DND-41 (cell line): Measurements from ENCODE around the gene AGAP2.
A peak's percentile ranks its signal among the peaks of the same experiment; 100 is the strongest.

Experiments used
- ATAC-seq: fragments of 200-7000 bp; cut with Tn5 transposase; 3 replicates; pipeline ENCODE4 v1.9.1; 2021; ENCODE audit warnings: low read depth; ENCODE audit not compliant: insufficient read depth
- DNase-seq: peaks from one replicate; pipeline ENCODE4 v3.0.0-alpha.2; 2020
- H2AFZ ChIP-seq: 2 replicates; pipeline ENCODE4 v1.6.0; 2012; ENCODE audit warnings: low read depth, low read length
- H3K27ac ChIP-seq: 2 replicates; pipeline ENCODE4 v1.5.1; 2012; ENCODE audit warnings: low read length, inconsistent platforms
- H3K27me3 ChIP-seq: fragments of 200-600 bp; sonication (generic); 2 replicates; pipeline ENCODE4 v1.6.0; 2012; ENCODE audit warnings: low read length, mild to moderate bottlenecking, inconsistent platforms; ENCODE audit not compliant: insufficient read depth, poor library complexity
- H3K36me3 ChIP-seq: 2 replicates; pipeline ENCODE4 v1.5.1; 2012; ENCODE audit warnings: low read length, inconsistent platforms; ENCODE audit not compliant: insufficient read depth
- H3K4me1 ChIP-seq: 2 replicates; pipeline ENCODE4 v1.5.1; 2012; ENCODE audit warnings: mild to moderate bottlenecking, low read length; ENCODE audit not compliant: insufficient read depth
- H3K4me2 ChIP-seq: 2 replicates; pipeline ENCODE4 v1.6.0; 2012; ENCODE audit warnings: mild to moderate bottlenecking, moderate library complexity, low read length, inconsistent platforms; ENCODE audit not compliant: insufficient read depth
- H3K4me3 ChIP-seq, 2 experiments: fragments of 200-600 bp in 1 of 2; shearing (Covaris generic) in 1 of 2; 2 replicates each; pipeline ENCODE4 v1.5.1; 2012 to 2016; ENCODE audit warnings: inconsistent platforms in 2 of 2, low read length in 2 of 2, mild to moderate bottlenecking in 2 of 2, low read depth in 1 of 2, moderate library complexity in 1 of 2
- H3K79me2 ChIP-seq: 2 replicates; pipeline ENCODE4 v1.6.0; 2012; ENCODE audit warnings: low read length, inconsistent platforms; ENCODE audit not compliant: insufficient read depth
- H3K9ac ChIP-seq: 2 replicates; pipeline ENCODE4 v1.6.0; 2012; ENCODE audit warnings: low read depth, mild to moderate bottlenecking, inconsistent platforms, low read length, moderate library complexity
- H3K9me3 ChIP-seq: 2 replicates; pipeline ENCODE4 v1.5.1; 2012; ENCODE audit warnings: low read length, moderate library complexity, mild to moderate bottlenecking, inconsistent platforms; ENCODE audit not compliant: insufficient read depth, severe bottlenecking
- H4K20me1 ChIP-seq: 2 replicates; pipeline ENCODE4 v1.6.0; 2012; ENCODE audit warnings: low read length; ENCODE audit not compliant: insufficient read depth
- CTCF ChIP-seq: IDR thresholded peaks from 2 replicates; pipeline ENCODE4 v1.5.1; 2012; ENCODE audit warnings: borderline replicate concordance, low read length, moderate library complexity, mild to moderate bottlenecking; ENCODE audit not compliant: poor library complexity, severe bottlenecking; ENCODE audit errors: extremely low read depth
- EZH2 ChIP-seq: IDR thresholded peaks from 3 replicates; pipeline ENCODE4 v1.6.1; 2012; ENCODE audit warnings: borderline replicate concordance, low read depth, mild to moderate bottlenecking, moderate library complexity, low read length, inconsistent platforms; ENCODE audit not compliant: severe bottlenecking

The AGAP2 gene

GRCh38 chr12:57746025-57746424 lies 7.5 kb upstream of the AGAP2 start:
- no peaks in the 10 kb centered on the region for H3K27me3 ChIP-seq
- TF ChIP-seq EZH2, result no peak
- TF ChIP-seq CTCF, result no peak
- no peak overlapping the region for H2AFZ ChIP-seq
- peaks cover 14% of the 10 kb centered on the region; the same call in 1 of the 2 replicates for H4K20me1 ChIP-seq
- H3K9me3 ChIP-seq, result no peaks in the 10 kb centered on the region
- peaks cover 34% of the 10 kb centered on the region for H3K79me2 ChIP-seq
- no peak for ATAC-seq
- H3K9ac ChIP-seq, result peak overlapping the region; percentile 65
- H3K36me3 ChIP-seq, result peaks cover 45% of the 10 kb centered on the region
- peaks cover 53% of the 10 kb centered on the region for H3K4me1 ChIP-seq
- DNase-seq, result no peak
- peak overlapping the region in 1 of 2 experiments; percentile 71; a peak in 2 of 4 replicates for H3K4me3 ChIP-seq
- peak overlapping the region; percentile 68; the same call in 1 of the 2 replicates for H3K4me2 ChIP-seq
- H3K27ac ChIP-seq, result no peak overlapping the region

GRCh38 chr12:57745485-57745881 lies 6.9 kb upstream of the AGAP2 start:
- DNase-seq (no peak), ATAC-seq (no peak)
- TF ChIP-seq CTCF (no peak), EZH2 (no peak)
- peak overlapping the region; percentile 27 to 71; a peak in 3 of 4 replicates for H3K4me3 ChIP-seq
- H4K20me1 ChIP-seq, result peaks cover 14% of the 10 kb centered on the region; the same call in 1 of the 2 replicates
- peak overlapping the region; percentile 68 for H3K4me2 ChIP-seq
- peaks cover 40% of the 10 kb centered on the region for H3K36me3 ChIP-seq
- H2AFZ ChIP-seq, result no peak overlapping the region
- peaks cover 34% of the 10 kb centered on the region for H3K79me2 ChIP-seq
- H3K9me3 ChIP-seq, result no peaks in the 10 kb centered on the region
- no peaks in the 10 kb centered on the region for H3K27me3 ChIP-seq
- peak overlapping the region; percentile 65 for H3K9ac ChIP-seq
- H3K27ac ChIP-seq, result peak overlapping the region; percentile 83
- H3K4me1 ChIP-seq, result peaks cover 53% of the 10 kb centered on the region

GRCh38 chr12:57744777-57745484 lies 6.4 kb upstream of the AGAP2 start, which contains the start of gene TSPAN31:
TSPAN31 (plus strand) TSS chr12:57745039; CDS start chr12:57745155, 116 bp downstream.
- no peaks in the 10 kb centered on the region for H3K27me3 ChIP-seq
- peaks cover 34% of the 10 kb centered on the region for H3K79me2 ChIP-seq
- peak within 1 kb of the TSS; percentile 65 for H3K9ac ChIP-seq
- peak within 1 kb of the TSS; percentile 27 to 71; a peak in 3 of 4 replicates for H3K4me3 ChIP-seq
- DNase-seq, result peak; percentile 91
- H3K27ac ChIP-seq, result peak within 1 kb of the TSS; percentile 83
- ATAC-seq, result peak; percentile 73
- H3K36me3 ChIP-seq, result peaks cover 35% of the 10 kb centered on the region
- H3K4me2 ChIP-seq, result peak within 1 kb of the TSS; percentile 68
- H3K4me1 ChIP-seq, result peaks cover 54% of the 10 kb centered on the region
- peaks cover 13% of the 10 kb centered on the region; the same call in 1 of the 2 replicates for H4K20me1 ChIP-seq
- peak within 1 kb of the TSS; percentile 68 for H2AFZ ChIP-seq
- no peaks in the 10 kb centered on the region for H3K9me3 ChIP-seq
- TF ChIP-seq EZH2 (no peak), CTCF (no peak)
